HFF-Myc (cell line): ENCODE measurements around the gene SLC11A1.

Experiments used
- DNase-seq: peaks from one replicate; pipeline ENCODE4 v3.0.0-alpha.2; 2011; ENCODE audit warnings: low read depth; ENCODE audit errors: extremely low read depth
- H3K4me3 ChIP-seq: replicated peaks from 2 replicates; pipeline ENCODE4 v1.5.1; 2011; ENCODE audit warnings: low read depth, mild to moderate bottlenecking, control low read depth, low read length
- CTCF ChIP-seq: IDR thresholded peaks from 2 replicates; pipeline ENCODE4 v1.5.1; 2012; ENCODE audit warnings: mild to moderate bottlenecking, low read depth, low read length, control low read depth; ENCODE audit errors: missing control alignments

Gene SLC11A1

GRCh38 chr2:218425531-218425930, 43.5 kb downstream of the SLC11A1 start:
- no peak overlapping the region for H3K4me3 ChIP-seq
- no peak for DNase-seq
- TF ChIP-seq CTCF, result no peak

- H3K4me3 ChIP-seq, result no peak overlapping the region
- no peak for TF ChIP-seq CTCF
- no peak for DNase-seq
Measured at GRCh38 chr2:218427741-218428140, 45.7 kb downstream of the SLC11A1 start.

- no peak overlapping the region for H3K4me3 ChIP-seq
- DNase-seq, result no peak
- TF ChIP-seq CTCF, result no peak
Measured at GRCh38 chr2:218428846-218429558, 46.9 kb downstream of the SLC11A1 start.

GRCh38 chr2:218429911-218430692, 48.0 kb downstream of the SLC11A1 start:
- no peak for TF ChIP-seq CTCF
- no peak overlapping the region for H3K4me3 ChIP-seq
- DNase-seq, result no peak

DNA sequence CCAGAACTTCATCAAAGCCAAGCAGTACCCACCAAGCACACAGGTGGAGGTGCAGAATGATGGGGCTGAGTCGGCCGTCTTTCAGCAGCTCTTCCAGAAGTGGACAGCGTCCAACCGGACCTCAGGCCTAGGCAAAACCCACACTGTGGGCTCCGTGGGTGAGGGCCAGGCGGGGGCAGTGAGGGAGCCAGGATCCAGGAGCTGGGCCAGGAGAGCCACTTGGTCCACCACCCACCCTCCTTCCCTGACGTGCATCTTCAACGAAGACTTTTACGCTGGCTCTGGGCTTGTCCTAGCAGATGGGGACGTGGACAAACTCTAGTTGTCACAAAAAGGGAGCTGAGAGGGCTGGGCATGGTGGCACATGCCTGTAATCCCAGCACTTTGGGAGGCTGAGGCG, 48.6 kb downstream of the SLC11A1 start:
- H3K4me3 ChIP-seq, result no peak overlapping the region
- DNase-seq, result no peak
- no peak for TF ChIP-seq CTCF

- H3K4me3 ChIP-seq, result no peak overlapping the region
- DNase-seq, result no peak
- TF ChIP-seq CTCF, result no peak
Measured at GRCh38 chr2:218431878-218432277, 49.8 kb downstream of the SLC11A1 start.
